ENCODE results near the gene CTNND2. TPM values are rescaled to one million over a fixed set of nuclear protein-coding genes. Genes with fewer than 3 reads are reported as not detected.

CTNND2 gene
- 2.9 TPM for polyA plus RNA-seq (2013, experiment 1 of 2; ENCODE audit: insufficient read length)
- 2.8 TPM for polyA plus RNA-seq (2013, experiment 2 of 2; ENCODE audit: insufficient read length)

DNA sequence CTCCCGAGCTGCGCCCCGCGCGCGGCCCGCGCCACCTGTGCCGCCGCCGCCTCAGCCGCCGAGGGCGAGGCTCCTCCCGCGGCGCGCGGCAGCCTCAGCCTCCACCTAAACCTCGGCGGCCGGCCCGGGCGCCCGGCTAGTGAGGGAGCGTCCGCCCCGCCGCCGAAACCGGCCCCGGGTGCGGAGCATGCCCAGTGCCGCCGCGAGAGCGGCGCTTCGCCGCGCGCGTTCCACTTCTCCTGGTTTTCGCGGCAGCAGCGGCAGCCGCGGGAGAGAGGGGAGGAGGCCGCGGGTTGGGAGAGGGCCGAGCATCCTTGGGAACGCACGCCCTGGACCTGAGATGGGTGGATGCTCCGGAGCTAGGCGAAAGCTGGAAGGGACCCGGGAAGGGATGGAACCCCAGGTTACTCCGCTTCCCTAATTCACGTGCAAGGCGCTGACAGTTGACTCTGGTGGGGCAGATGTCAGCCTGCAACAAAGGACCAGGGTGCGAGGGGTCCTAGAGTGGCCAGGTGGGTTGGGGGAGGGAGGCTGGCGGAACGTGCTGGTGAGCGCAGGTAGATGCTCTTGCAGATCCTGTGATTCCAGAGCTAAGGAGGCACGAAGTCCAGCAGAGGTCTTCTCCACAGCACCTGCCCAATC lies at the start of gene CTNND2:
Gene CTNND2 (minus strand): TSS at position 182 of the 642 bp plus-strand sequence. CDS start 593 bp downstream, outside the sequence.
- DNase-seq = peak; percentile 30

DNA sequence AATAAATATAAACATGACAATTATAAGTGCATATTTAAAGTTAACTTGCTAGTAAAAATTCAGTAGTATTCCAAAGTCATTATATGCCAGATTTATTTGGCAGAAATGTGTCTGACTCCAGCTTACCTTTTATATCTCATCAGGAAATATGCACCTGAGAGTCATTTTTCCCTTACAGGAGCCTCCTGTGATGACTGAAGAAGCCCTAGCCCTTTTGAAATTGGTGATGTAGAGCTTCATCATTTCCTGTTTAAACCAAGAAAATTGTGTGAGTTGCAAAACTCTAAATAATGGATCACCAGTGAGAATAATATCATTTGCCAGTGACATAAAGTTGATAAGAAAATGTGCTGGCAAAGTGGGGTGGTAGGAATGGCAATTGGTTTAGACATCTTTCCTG lies 42.1 kb upstream of the CTNND2 start:
- no peak for DNase-seq

DNA sequence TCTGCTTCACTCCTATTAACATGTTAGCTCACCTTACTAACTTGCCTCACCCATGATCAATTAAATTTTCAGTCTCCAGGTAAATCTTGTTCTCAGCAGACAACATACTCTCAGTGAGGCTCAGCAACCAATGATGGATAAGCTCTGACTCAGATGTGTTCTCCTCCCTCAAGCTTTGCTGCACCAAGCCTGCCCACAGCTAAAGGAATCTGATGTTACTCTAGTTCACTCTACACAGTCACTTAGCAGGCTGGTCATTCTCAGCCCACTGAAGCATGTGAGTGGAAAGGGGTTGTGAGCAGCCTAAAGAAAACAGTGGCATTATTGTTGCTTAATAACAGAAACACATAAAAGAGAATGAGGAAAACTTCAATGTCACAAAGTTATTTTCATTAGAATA lies 37.3 kb upstream of the CTNND2 start:
- DNase-seq = no peak

DNA sequence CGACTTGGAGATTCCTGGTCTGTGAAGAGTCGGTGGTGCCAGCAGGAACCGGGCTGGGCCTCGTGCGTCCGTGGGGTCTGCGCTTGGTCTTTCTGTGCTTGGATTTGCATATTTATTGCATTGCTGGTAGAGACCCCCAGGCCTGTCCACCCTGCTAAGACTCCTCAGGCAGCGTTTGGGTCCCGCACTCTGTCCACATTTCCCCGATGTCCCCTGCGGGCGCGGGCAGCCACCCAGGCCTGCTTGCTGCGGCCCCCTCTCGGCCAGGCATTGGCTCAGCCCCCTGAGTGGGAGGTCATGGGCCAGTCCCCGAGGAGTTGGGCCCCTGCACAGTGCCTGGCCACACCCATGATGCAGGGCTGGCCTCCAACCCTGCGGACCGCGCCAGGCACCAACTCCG lies 27.4 kb upstream of the CTNND2 start:
- DNase-seq = no peak

GRCh38 chr5:11928909-11929308 lies 24.7 kb upstream of the CTNND2 start:
- no peak for DNase-seq

DNA sequence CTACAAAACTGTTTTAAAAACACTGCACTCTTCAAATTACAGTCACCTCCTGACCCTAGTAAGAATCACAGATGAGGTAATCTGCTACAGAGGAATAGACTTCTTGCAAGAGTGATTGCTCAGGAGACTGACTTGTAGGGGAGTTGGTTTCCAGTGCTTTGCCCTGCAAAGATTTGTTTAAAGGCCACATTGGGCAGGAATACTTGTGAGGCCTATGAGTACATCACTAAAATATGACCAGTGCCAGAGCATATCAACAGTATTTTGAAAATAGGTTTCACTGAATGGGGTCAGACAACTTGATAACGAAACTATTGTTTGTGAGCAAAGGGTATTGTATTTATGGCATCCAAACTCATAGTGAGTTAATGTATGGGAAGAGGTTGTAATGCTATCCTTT lies 21.5 kb upstream of the CTNND2 start:
- no peak for DNase-seq

DNA sequence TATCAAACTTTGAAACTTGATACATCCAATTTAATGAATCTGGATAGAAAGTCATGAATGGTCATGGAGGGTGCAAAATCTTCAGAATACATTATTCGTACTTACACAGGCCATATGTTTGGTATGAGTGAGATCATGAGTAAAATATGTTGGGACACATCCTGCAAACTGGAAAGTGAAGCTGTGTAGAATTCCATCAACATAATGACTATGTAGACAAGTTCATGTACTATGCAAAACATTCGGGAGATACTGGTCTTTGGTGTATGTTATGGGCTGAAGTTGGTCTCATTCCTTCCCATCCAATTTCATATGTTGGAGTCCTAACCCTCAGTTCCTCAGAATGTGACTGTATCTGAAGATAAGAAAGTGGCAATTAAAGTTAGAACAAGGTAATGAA lies 18.1 kb upstream of the CTNND2 start:
- DNase-seq = no peak

DNA sequence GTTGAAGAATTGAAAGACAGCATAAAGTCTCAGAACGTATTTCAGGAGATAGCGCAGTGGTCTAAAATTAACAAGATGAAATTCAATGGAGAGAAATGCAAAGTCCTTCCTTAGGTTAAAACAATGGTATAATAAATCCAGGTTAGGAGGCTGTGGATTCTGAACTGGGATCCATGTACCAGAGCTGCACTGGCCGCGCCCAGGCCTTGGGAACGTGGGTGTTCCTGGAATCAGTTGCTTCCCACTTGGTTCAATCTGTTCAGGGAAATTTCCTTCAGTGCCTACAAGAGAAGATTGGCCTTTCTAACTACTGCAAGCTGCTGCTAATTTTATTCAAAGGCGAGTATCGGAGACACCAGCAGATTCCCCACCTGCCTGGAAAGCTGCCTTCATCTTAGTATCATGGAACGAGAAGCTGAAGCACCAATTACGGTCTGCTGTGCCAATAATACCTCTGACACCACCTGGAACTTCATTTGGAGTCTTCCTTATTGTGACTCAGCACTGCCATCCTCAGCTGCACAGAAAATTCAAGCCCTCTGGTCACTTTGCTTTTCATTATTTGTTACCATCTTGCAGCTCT lies 14.3 kb upstream of the CTNND2 start:
- no peak for DNase-seq

- DNase-seq = no peak
Observed at GRCh38 chr5:11909471-11909870, 5.2 kb upstream of the CTNND2 start.

DNA sequence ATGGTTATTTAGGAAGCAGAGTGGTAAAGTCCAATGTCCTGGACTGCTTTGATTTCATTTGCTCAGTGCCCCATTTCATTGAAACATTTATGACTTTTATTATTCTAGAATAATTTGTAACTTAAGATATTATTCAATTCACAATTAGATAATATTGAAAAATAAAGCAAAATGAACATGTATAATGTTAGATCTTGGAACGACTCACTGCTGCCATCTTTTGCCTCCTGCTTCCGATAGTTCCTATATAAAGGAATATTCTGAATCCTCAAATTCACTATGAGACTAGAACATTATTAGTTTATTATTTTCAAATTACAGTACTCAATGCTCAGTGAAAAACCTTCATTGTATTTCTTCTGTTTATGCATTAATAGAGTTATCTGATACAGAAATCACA lies 2.3 kb upstream of the CTNND2 start:
- DNase-seq = no peak

DNA sequence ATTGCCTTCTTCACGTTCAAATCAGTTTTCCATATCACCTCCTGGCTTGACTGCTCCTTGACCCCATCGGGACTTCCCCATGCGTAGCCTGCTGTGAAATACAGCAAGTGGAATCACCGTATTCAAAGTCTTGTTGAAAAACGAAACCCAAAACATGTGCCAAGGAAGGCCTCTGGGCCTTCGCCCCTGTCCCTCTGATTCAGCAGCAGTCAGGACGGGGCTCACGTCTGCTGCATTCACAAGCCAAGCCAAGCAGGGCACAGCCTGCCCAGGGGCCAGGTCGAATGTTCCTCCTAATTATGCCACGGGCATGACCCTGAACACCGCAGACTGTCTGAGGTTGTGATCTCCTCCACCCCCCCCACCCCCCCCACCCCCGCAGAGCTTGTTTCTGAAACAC lies 960 bp upstream of the CTNND2 start:
- no peak for DNase-seq

DNA sequence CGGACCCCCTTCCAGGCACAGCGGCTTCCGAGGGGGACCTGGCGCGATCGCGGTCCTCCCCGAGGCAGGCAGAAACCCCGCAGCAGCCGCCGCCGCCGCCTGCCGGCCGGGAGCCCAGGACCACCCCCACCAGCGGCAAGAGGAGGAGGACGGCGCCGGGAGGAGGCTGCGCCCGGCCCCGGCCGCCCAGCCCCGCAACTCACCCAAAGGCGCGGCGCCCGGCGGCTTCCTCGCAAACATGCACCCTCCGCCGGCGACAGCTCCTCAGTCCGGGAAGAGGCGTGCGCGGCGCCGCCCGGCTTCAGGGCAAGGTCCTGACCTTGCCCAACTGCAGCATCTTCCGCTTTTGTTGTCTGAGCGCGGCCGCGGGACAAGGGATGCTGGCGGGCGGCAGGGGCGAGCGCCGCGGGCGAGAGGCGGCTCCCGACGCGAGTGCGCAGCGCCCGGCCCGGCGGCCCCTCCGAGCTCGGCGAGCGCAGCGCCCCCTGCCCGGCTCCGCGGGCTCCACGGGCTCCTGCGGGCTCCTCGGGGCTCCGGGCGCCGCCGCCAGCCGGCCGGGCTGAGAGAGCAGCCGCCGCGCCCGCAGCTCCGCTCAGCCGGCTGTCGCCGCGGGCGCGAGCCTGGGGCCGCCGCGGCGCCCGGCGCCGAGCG lies 507 bp downstream of the CTNND2 start:
- DNase-seq = peak; percentile 30

DNA sequence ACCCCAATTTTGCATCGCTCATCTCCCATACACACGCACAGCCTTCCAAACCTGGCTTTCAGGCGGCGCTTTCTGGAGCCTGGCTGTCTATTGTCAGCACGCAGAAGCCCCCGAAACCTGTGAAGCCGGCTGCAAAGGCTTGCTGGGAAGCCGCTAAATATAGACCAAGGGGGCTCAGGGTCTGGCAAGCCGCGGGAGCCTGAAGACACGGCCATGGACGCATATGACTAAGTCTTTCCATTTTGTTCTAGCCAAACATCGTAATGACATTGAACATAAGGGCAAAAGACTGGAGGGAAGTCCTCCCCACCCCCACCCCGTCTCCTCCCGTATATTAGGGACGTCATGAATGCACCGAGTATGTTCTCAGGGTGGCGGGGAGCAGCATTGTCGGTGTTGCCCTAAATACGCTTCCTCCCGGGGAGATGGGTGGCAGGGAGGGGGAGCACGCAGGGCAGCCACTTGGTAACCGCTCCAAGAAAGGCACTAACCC lies 1.1 kb downstream of the CTNND2 start:
- peak; percentile 1 for DNase-seq

- no peak for DNase-seq
Observed at GRCh38 chr5:11902201-11902619, 2.0 kb downstream of the CTNND2 start.

DNA sequence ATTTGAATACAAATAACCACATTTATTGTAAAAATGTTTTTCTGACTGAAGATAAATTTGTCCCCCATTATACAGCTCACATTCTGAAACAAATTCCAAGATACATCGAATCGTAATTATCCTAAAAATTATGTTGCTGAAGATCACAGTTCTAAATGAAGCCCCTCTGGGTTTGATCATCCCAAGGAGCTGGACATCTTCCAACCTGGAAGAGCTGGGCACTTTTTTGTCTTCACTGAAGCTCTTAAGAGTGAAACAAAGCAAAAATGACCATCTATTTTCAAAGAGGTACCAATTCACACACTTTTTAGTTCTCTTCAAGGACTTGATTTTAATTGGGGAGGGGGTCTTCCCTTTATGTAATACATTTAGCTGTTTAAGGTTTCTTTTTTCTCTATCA lies 5.5 kb downstream of the CTNND2 start:
- DNase-seq = no peak

GRCh38 chr5:11897781-11898180 lies 6.5 kb downstream of the CTNND2 start:
- DNase-seq = no peak

GRCh38 chr5:11894992-11895391 lies 9.3 kb downstream of the CTNND2 start:
- no peak for DNase-seq

DNA sequence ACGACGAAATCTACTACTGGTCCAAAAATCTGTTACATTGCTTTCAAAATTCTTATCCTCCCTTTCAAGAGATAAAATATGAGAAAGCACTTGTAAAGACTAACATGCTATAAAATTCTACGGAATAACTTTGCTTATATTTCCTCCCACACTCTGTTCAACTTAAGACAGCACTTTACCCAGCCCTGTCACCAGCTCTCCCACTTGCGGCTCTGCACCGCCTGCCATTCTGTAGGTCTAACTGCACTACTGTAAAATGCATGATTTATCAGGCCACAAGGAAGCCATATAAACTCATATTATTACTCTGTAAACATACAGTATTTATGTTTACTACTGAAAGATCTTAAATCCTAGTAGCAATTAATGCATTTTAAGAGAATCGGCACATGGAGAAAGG lies 11.4 kb downstream of the CTNND2 start:
- no peak for DNase-seq

DNA sequence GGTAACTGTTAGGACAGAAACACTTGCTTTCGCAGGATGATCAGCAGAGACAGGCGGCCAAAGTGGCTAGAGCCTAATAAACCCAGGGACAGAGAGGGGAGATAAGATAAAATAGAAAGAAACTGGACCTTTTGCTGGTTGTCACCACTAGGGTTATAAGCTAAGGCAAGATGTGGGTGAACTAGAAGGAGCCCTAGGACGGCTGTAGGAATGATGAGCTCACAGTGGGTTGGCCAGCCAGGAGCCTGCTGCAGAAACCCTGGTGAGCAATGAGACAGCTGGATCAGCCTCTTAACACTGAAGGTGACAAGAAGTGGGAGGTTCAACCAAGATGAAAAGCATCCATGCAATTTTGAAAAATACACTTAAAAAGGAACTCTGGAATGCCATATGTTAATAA lies 13.5 kb downstream of the CTNND2 start:
- no peak for DNase-seq

GRCh38 chr5:11888221-11888620 lies 16.0 kb downstream of the CTNND2 start:
- no peak for DNase-seq

DNA sequence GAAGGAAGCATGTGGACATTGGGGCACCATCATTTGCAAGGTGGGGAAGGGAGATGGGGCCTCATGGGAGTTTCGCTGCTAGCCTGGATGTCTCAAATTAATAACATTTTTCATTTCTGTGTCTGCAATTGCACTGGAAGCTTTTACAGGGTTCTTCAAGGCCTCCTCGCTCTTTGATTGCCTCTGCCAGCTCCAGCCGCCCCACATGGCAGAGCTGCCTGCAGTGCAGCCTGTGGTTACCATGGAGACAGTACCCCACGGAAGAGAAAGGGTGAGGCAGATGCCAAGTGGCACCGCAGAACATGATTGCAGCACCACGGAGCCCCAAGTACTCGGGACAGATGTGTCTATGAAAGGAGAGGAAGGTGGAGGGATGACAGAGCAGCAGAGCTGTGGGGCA lies 25.4 kb downstream of the CTNND2 start:
- no peak for DNase-seq

DNA sequence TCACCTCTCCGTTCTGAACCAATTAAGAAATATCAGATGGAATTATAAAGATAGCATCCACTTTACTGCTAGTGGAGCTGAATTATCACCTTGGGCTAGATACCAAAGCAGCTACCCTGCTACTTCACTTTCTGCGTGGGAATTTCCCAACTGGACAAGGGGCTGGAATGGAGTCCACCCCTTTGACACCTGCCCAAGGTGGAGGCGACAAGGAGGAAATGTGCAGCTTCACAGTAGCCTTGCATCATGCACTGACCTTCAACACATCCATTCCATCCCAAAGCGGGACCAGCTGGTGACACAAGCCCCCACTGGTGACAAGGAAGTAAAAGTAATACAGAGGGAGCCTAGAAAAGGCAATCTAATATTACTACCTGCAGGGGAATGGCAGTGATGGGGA lies 30.7 kb downstream of the CTNND2 start:
- DNase-seq = no peak

- no peak for DNase-seq
Observed at GRCh38 chr5:11869203-11869602, 35.0 kb downstream of the CTNND2 start.

- no peak for DNase-seq
Observed at GRCh38 chr5:11863911-11864310, 40.3 kb downstream of the CTNND2 start.

Measured in fibroblast of skin of scalp (primary cell).